ENCODE data around the gene UBL3. TPM values are rescaled to one million over a fixed set of nuclear protein-coding genes. Genes with fewer than 3 reads are reported as not detected.

Gene UBL3
- total RNA-seq, 1 experiment from 2014 or later: 10.9 TPM

DNA sequence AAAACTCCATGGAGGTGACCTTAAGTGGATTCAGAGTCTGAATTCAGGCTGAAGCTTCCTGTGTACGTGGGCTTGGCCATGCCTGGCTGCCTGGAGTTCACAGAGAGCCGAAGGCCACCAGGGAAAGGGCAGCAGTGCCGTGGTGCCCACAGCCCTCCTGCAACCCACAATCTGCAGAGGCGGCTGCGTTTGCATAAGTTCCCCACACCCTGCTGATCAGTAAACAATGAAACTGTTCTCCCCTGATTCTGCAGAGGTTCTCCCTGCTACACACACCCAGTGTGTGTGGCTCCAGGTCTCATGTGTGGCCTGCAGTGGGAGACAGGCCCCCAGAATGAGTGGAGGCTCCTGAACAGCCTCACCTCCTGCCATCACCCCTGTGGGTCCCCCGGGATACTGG is 128.0 kb downstream of the UBL3 start:
- H3F3A ChIP-seq (ENCODE audit: low read length, unreplicated experiment): no peaks in the 10 kb centered on the region
- ChIA-PET CTCF (no interaction called here), POLR2A (ENCODE audit: unreplicated experiment) (no interaction called here)
- H3K9me3 ChIP-seq (ENCODE audit: low read length): peaks cover 9% of the 10 kb centered on the region; the same call in 1 of the 2 replicates
- intact Hi-C loops (cut with micrococcal nuclease): no loop called here
- H3K9ac ChIP-seq (ENCODE audit: low read length): no peak overlapping the region
- ATAC-seq: no peak
- H3K27ac ChIP-seq (ENCODE audit: low read length): no peak overlapping the region
- H4K20me1 ChIP-seq (ENCODE audit: low read length): no peaks in the 10 kb centered on the region
- no peaks in the 10 kb centered on the region for H3K9me2 ChIP-seq (replicated peaks; ENCODE audit: low read length)
- H3K4me3 ChIP-seq (ENCODE audit: low read length): no peak overlapping the region
- H2AFZ ChIP-seq (ENCODE audit: low read length): no peak overlapping the region
- no peaks in the 10 kb centered on the region for H3K4me1 ChIP-seq (ENCODE audit: insufficient read depth, low read length)
- H3K36me3 ChIP-seq (ENCODE audit: low read depth, low read length): no peaks in the 10 kb centered on the region
- DNase-seq: no peak
- H3K27me3 ChIP-seq (ENCODE audit: low read length): peaks cover 22% of the 10 kb centered on the region
- BruUV-seq (replicated peaks): no TSS peak
- no peaks in the 10 kb centered on the region for H3K79me2 ChIP-seq (ENCODE audit: low read length)
- H3K4me2 ChIP-seq (ENCODE audit: low read length): no peak overlapping the region
- TF ChIP-seq EZH2 (IDR thresholded peaks at IDR 0.05; ENCODE audit: low read length, unreplicated experiment) (no peak), EZH2phosphoT487 (IDR thresholded peaks at IDR 0.05; ENCODE audit: borderline replicate concordance, low read length) (no peak)
- TF ChIP-seq, protein P1, sequence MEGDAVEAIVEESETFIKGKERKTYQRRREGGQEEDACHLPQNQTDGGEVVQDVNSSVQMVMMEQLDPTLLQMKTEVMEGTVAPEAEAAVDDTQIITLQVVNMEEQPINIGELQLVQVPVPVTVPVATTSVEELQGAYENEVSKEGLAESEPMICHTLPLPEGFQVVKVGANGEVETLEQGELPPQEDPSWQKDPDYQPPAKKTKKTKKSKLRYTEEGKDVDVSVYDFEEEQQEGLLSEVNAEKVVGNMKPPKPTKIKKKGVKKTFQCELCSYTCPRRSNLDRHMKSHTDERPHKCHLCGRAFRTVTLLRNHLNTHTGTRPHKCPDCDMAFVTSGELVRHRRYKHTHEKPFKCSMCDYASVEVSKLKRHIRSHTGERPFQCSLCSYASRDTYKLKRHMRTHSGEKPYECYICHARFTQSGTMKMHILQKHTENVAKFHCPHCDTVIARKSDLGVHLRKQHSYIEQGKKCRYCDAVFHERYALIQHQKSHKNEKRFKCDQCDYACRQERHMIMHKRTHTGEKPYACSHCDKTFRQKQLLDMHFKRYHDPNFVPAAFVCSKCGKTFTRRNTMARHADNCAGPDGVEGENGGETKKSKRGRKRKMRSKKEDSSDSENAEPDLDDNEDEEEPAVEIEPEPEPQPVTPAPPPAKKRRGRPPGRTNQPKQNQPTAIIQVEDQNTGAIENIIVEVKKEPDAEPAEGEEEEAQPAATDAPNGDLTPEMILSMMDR (conservative IDR thresholded peaks at IDR 0.05; ENCODE audit: low read depth, low read length): no peak

DNA sequence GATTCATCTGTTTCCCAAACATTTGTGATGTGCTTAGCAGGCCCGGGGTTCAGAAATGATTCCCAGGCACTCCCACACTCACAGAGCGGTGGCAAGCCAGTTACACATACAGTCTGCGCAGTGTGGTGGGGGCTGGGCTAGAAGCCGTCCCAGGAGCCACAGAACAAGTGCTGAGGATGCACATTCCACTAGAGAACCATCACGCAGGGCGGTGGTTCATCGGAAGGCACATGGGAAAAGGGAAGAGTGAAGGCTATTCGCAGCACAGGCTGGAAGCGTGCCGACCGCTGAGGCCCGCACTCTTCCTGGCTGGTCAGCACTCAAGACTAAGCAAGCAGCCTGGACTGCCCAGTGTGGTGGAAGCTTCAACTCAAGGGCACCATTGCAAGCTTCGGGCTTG is 128.7 kb downstream of the UBL3 start:
- DNase-seq: no peak
- no peak overlapping the region for H3K4me2 ChIP-seq (ENCODE audit: low read length)
- TF ChIP-seq EZH2phosphoT487 (IDR thresholded peaks at IDR 0.05; ENCODE audit: borderline replicate concordance, low read length): no peak
- TF ChIP-seq, protein P1 (conservative IDR thresholded peaks at IDR 0.05; ENCODE audit: low read depth, low read length): no peak
- TF ChIP-seq EZH2 (IDR thresholded peaks at IDR 0.05; ENCODE audit: low read length, unreplicated experiment): no peak
- H3F3A ChIP-seq (ENCODE audit: low read length, unreplicated experiment): no peaks in the 10 kb centered on the region
- no peaks in the 10 kb centered on the region for H3K36me3 ChIP-seq (ENCODE audit: low read depth, low read length)
- H3K4me3 ChIP-seq (ENCODE audit: low read length): no peak overlapping the region
- no peaks in the 10 kb centered on the region for H3K79me2 ChIP-seq (ENCODE audit: low read length)
- H3K9me2 ChIP-seq (replicated peaks; ENCODE audit: low read length): no peaks in the 10 kb centered on the region
- H3K27me3 ChIP-seq (ENCODE audit: low read length): peaks cover 21% of the 10 kb centered on the region
- H4K20me1 ChIP-seq (ENCODE audit: low read length): no peaks in the 10 kb centered on the region
- peaks cover 9% of the 10 kb centered on the region; the same call in 1 of the 2 replicates for H3K9me3 ChIP-seq (ENCODE audit: low read length)
- H3K27ac ChIP-seq (ENCODE audit: low read length): no peak overlapping the region
- ChIA-PET CTCF (no interaction called here), POLR2A (ENCODE audit: unreplicated experiment) (no interaction called here)
- no peak for ATAC-seq
- no peak overlapping the region for H3K9ac ChIP-seq (ENCODE audit: low read length)
- intact Hi-C loops (cut with micrococcal nuclease): no loop called here
- H3K4me1 ChIP-seq (ENCODE audit: insufficient read depth, low read length): no peaks in the 10 kb centered on the region
- H2AFZ ChIP-seq (ENCODE audit: low read length): no peak overlapping the region
- no TSS peak for BruUV-seq (replicated peaks)

DNA sequence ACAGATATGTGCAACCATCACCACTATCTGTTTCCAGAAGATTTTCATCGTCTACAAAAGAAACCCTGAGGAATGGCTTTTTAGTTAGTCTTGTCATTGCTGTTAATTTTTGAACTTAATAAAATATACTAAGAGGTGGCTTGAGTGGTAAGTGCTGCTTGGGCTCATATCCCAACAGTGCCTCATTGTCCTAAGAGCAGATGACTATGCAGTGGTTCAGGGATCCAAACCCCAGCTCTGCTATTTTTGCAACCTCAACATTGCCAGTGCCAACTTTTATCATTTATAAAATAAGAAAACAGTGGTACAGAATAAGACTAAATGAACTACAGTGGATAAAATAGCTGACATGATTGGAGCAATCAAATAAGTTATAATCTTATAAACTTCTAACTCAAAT is 131.7 kb downstream of the UBL3 start:
- ATAC-seq: no peak

More for the DNA sequence above, 131.7 kb downstream of the UBL3 start:
- no peaks in the 10 kb centered on the region for H3K9me3 ChIP-seq (ENCODE audit: low read length)
- H3K4me2 ChIP-seq (ENCODE audit: low read length): no peak overlapping the region
- no peaks in the 10 kb centered on the region for H3K36me3 ChIP-seq (ENCODE audit: low read depth, low read length)
- no peak for DNase-seq
- no peaks in the 10 kb centered on the region for H4K20me1 ChIP-seq (ENCODE audit: low read length)
- TF ChIP-seq EZH2 (IDR thresholded peaks at IDR 0.05; ENCODE audit: low read length, unreplicated experiment): no peak
- TF ChIP-seq, protein P1 (conservative IDR thresholded peaks at IDR 0.05; ENCODE audit: low read depth, low read length): no peak
- no peak for TF ChIP-seq EZH2phosphoT487 (IDR thresholded peaks at IDR 0.05; ENCODE audit: borderline replicate concordance, low read length)
- no peak overlapping the region for H2AFZ ChIP-seq (ENCODE audit: low read length)
- H3K9ac ChIP-seq (ENCODE audit: low read length): no peak overlapping the region
- no peak overlapping the region for H3K4me3 ChIP-seq (ENCODE audit: low read length)
- peaks cover 31% of the 10 kb centered on the region for H3K27me3 ChIP-seq (ENCODE audit: low read length)
- POLR2A ChIA-PET (ENCODE audit: unreplicated experiment): no interaction called here
- H3K27ac ChIP-seq (ENCODE audit: low read length): no peak overlapping the region
- no peaks in the 10 kb centered on the region for H3F3A ChIP-seq (ENCODE audit: low read length, unreplicated experiment)
- CTCF ChIA-PET: no interaction called here
- intact Hi-C loops (cut with micrococcal nuclease): no loop called here
- H3K4me1 ChIP-seq (ENCODE audit: insufficient read depth, low read length): no peaks in the 10 kb centered on the region
- BruUV-seq (replicated peaks): no TSS peak
- H3K79me2 ChIP-seq (ENCODE audit: low read length): no peaks in the 10 kb centered on the region
- H3K9me2 ChIP-seq (replicated peaks; ENCODE audit: low read length): no peaks in the 10 kb centered on the region

Measured in PC-3 (cell line).